Esophagus squamous epithelium (tissue), 5 donors: ENCODE results near the gene VPS29. TPM values are rescaled to one million over a fixed set of nuclear protein-coding genes. Genes with fewer than 3 reads are reported as not detected.

Experiments
- DNase-seq: peaks from one replicate; lab custom pipeline; 2025; lab: John Stamatoyannopoulos, UW
- H3K27ac ChIP-seq, 4 donors: fragments of 200-600 bp; sonication (generic); one replicate each; pipeline ENCODE4 v1.5.1; 2016 to 2019; ENCODE audit warnings: mild to moderate bottlenecking in 1 of 4
- H3K27me3 ChIP-seq, 4 donors: fragments of 200-600 bp; sonication (generic); 1 replicate in 3 of 4; 2 replicates in 1 of 4; pipeline versions ENCODE4 v1.5.1 to v1.6.0; 2017 to 2021; ENCODE audit warnings: antibody characterized with exemption in 1 of 4
- H3K36me3 ChIP-seq, 3 donors: fragments of 200-600 bp; sonication (generic); one replicate each; pipeline ENCODE4 v1.5.1; 2016 to 2019
- H3K4me1 ChIP-seq, 3 donors: fragments of 200-600 bp; sonication (generic); one replicate each; pipeline ENCODE4 v1.5.1; 2017 to 2019
- H3K4me3 ChIP-seq, 4 donors: fragments of 200-600 bp; sonication (generic); 1 replicate in 3 of 4; 2 replicates in 1 of 4; pipeline ENCODE4 v1.5.1; 2016 to 2019; ENCODE audit warnings: mild to moderate bottlenecking in 2 of 4, moderate library complexity in 1 of 4
- H3K9me3 ChIP-seq, 3 donors: fragments of 200-600 bp; sonication (generic); one replicate each; pipeline ENCODE4 v1.5.1; 2016 to 2019
- CTCF ChIP-seq, 6 experiments: fragments of 450-650 bp in 4 of 6; fragments of 200-600 bp in 2 of 6; sonication (generic) in 2 of 6; IDR thresholded peaks; one replicate each; pipeline ENCODE4 v1.5.1; 2016 to 2019; ENCODE audit warnings: antibody characterized with exemption in 6 of 6, mild to moderate bottlenecking in 4 of 6, moderate library complexity in 4 of 6
- POLR2A ChIP-seq, 4 donors: fragments of 450-650 bp; IDR thresholded peaks; one replicate each; pipeline ENCODE4 v1.6.1; 2017; ENCODE audit warnings: antibody characterized with exemption in 4 of 4, mild to moderate bottlenecking in 4 of 4, moderate library complexity in 3 of 4
- WGBS, 2 donors: methylation state at CpG; one replicate each; pipeline ENCODE4 v1.1.5; 2018; 5-methylcytosine and 5-hydroxymethylcytosine counted together
- intact Hi-C: fragments of 100-400 bp; cut with DNase I; formaldehyde crosslinking; loops from one replicate; pipeline ENCODE4 v1.15.0; 2022
- total RNA-seq, 4 donors: library from RNA; depleted of rRNA; stranded (reverse); fragments of >200 nt; gene quantifications; one replicate each; pipeline ENCODE4 v1.1.0, GENCODE V29; 2016
- donor health status: DM: yes; HTN: yes; CAD: no.

VPS29 gene
- 100 to 1,000 TPM in 2 of 4 donors, 10 to 100 TPM in 2; 66.9 to 146 (median 110) TPM for total RNA-seq

DNA sequence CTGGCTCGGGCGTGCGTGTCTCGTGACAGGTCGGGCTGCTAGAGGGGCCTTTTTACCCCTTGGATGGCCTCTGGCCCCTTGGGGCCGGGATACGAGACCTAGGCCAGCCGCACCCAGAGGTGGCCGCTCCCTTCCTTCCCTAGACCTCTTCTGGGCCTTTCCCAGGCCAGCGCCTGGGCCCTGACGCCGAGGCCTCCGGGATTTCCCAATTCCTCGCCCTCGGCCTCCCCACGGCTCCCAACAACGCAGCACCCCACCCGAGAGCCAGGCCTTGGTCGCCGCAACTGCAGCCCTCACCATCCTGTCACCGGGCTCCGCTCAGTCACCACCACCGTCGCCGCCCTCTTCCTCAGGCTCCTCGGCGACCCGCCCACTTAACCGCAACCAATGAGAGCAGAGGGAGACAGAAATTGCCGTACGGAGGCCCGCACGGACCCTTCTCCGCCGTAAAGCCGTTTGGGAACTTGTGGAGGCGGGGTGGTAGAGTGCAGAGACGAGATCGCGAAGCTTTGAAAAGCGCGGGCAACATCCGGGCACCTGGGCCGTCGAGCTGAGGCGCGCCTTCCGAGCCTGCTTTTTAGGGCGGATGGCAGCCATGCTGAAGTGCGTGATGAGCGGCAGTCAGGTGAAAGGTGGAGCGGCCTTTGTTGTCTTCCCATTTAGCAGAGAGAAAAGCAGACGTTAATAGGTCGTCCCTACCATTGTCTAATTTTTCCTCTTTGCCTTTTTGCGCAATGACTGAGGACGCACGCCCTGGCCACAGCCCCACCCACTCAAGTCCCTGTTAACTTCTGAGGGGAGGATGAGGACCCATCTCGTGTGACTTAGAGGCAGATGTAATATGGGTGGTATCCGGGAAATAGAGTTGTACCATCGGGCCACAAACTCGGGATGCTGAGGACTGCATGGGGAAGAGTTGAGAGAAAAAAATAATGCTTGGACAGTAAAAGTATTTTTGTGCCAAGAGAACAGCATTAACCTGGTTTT lies at the start of gene VPS29, which contains the start of gene RAD9B:
Gene VPS29 (minus strand): TSS at position 360 of the 987 bp plus-strand sequence. CDS start 60 bp downstream, at position 300.
Gene RAD9B (plus strand): TSS at position 580 of the 987 bp plus-strand sequence. CDS start 7 bp downstream, at position 587.
- peaks cover 5 to 44% (median 17%) of the 10 kb centered on the region in 3 donors for H3K4me1 ChIP-seq
- TF ChIP-seq POLR2A (IDR thresholded peaks at IDR 0.05) (peak in 3 of 4 donors; percentile 93 to 97 (median 94)), CTCF (IDR thresholded peaks at IDR 0.05) (peak in 1 of 6 experiments; percentile 32)
- peak within 1 kb of the TSS; percentile 94 to 99 (median 96) for H3K27ac ChIP-seq
- no peaks in the 10 kb centered on the region for H3K9me3 ChIP-seq
- intact Hi-C loops = no loop called here
- H3K4me3 ChIP-seq = peak within 1 kb of the TSS; percentile 75 to 99 (median 89)
- 10 to 27% methylated on average over 17 to 39 of the region's 61 CpGs for WGBS, 2 donors
- H3K36me3 ChIP-seq = peaks cover 0 to 8% (median 0%) of the 10 kb centered on the region in 3 donors
- H3K27me3 ChIP-seq = no peaks in the 10 kb centered on the region
- peak; percentile 97 for DNase-seq

DNA sequence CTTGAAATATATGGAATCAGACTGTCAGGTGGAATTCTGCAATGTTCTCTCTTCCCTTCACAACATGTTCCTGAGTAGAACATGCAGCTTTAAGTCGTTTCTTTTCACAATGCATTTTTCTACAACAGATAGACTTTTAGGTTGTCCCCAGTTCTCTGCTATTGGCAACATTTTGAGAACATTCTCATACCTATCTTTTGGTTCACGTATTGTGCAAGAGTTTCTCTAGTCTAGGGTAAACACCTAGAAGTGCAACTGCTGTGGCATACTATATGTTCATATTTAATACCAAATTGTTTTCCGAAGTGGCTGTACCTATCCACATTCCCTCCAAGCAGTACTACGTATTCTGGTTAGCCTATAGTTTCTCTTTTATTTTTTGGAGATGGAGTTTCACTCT lies 49.1 kb upstream of the VPS29 start:
- Histone ChIP-seq H3K27ac (no peak overlapping the region), H3K4me3 (no peak overlapping the region), H3K36me3 (peaks cover 0 to 42% (median 0%) of the 10 kb centered on the region in 3 donors), H3K4me1 (peaks cover 15 to 73% (median 27%) of the 10 kb centered on the region in 3 donors), H3K27me3 (no peaks in the 10 kb centered on the region), H3K9me3 (no peaks in the 10 kb centered on the region)
- no peak for TF ChIP-seq POLR2A (IDR thresholded peaks at IDR 0.05)
- no peak for DNase-seq
- 82 to 90% methylated on average over 4 of the region's 4 CpGs for WGBS, 2 donors
- intact Hi-C loops = no loop called here

DNA sequence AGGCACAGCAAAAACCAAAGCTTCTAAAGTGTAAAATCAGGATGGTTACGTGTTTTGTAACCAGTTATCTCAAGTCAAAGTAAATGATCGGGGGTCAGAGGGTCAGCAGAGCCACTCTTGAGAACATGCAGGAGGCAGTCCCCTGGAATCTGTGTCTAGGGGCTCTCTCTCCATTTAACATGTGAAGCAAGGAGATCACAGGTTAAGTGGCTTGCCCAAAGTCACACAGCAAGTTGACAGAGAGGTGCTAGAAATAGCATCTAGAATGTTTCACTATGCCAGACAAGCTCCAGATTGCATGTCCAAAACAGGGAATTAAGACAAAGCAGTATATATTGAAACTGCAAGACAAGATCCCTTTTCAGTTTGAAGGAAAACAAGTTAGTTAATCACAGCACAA lies 47.8 kb upstream of the VPS29 start:
- no peak for DNase-seq
- H3K27ac ChIP-seq = peak overlapping the region; percentile 15 to 64 (median 40)
- peaks cover 25 to 73% (median 29%) of the 10 kb centered on the region in 3 donors for H3K4me1 ChIP-seq
- no peaks in the 10 kb centered on the region for H3K9me3 ChIP-seq
- H3K36me3 ChIP-seq = peaks cover 0 to 50% (median 0%) of the 10 kb centered on the region in 3 donors
- 78 to 91% methylated on average over 2 of the region's 2 CpGs for WGBS, 2 donors
- H3K27me3 ChIP-seq = no peaks in the 10 kb centered on the region
- intact Hi-C loops = no loop called here
- no peak overlapping the region for H3K4me3 ChIP-seq
- no peak for TF ChIP-seq CTCF (IDR thresholded peaks at IDR 0.05)
- TF ChIP-seq POLR2A (IDR thresholded peaks at IDR 0.05) = no peak

GRCh38 chr12:110548678-110549077 lies 46.8 kb upstream of the VPS29 start:
- intact Hi-C loops = no loop called here
- H3K36me3 ChIP-seq = peaks cover 0 to 54% (median 0%) of the 10 kb centered on the region in 3 donors
- TF ChIP-seq POLR2A (IDR thresholded peaks at IDR 0.05) (no peak), CTCF (IDR thresholded peaks at IDR 0.05) (no peak)
- H3K4me1 ChIP-seq = peaks cover 34 to 75% (median 40%) of the 10 kb centered on the region in 3 donors
- H3K4me3 ChIP-seq = no peak overlapping the region
- peak overlapping the region; percentile 4 to 64 (median 34) for H3K27ac ChIP-seq
- WGBS, 2 donors = 62 to 81% methylated on average over 7 of the region's 7 CpGs
- DNase-seq = no peak
- H3K9me3 ChIP-seq = no peaks in the 10 kb centered on the region
- no peaks in the 10 kb centered on the region for H3K27me3 ChIP-seq

- Histone ChIP-seq H3K36me3 (peaks cover 0 to 47% (median 0%) of the 10 kb centered on the region in 3 donors), H3K9me3 (no peaks in the 10 kb centered on the region), H3K4me1 (peaks cover 44 to 90% (median 55%) of the 10 kb centered on the region in 3 donors), H3K27ac (peak overlapping the region in 3 of 4 donors; percentile 87 to 91 (median 91)), H3K27me3 (no peaks in the 10 kb centered on the region), H3K4me3 (no peak overlapping the region)
- TF ChIP-seq POLR2A (IDR thresholded peaks at IDR 0.05) (no peak), CTCF (IDR thresholded peaks at IDR 0.05) (no peak)
- intact Hi-C loops = no loop called here
- WGBS, 2 donors = 73 to 76% methylated on average over 2 of the region's 2 CpGs
- no peak for DNase-seq
Measured at GRCh38 chr12:110547090-110547489, 45.2 kb upstream of the VPS29 start.
